ENCODE measurements around the gene DYNLT2B.
"Not testable (repeated sequence)": the region's sequence is repeated elsewhere in the genome, so short reads cannot be mapped to it uniquely, and the experiment has no call there.

The DYNLT2B gene

DNA sequence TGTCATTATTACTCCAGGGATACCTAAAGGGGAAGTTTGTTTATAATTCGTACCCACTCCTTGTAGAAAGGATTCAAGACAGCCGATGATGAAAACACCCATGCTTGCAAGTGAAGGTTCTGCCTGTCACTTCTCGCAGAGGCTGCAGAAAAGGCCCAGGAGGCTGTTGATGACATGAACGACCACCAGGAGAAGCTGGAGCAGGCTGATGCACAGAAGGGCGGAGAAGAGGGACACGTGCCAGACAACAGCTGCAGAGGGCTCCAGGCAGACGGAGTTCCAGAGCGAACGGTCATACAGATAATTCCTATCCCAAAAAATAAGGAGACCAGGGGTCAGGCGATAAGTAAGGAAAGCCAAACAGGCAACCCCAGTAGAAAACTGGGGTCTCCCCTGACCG is 5.7 kb upstream of the DYNLT2B start:
- no peak for DNase-seq

DNA sequence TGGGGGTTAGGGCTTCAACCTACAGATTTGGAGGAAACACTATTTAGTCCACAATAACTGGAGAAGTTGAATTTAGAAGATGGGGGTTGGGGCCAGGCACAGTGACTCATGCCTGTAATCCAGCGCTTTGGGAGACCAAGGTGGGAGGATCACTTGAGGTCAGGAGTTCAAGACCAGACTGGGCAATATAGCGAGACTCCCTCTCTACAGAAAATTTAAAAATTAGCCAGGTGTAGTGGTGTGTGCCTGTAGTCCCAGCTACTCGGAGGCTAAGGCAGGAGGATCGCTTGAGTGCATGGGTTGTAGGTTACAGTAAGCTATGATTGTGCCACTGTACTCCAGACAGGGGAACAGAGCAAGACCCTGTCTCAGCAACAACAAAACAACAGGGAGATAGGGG is 5.0 kb upstream of the DYNLT2B start:
- DNase-seq = no peak

GRCh38 chr3:196321162-196321561 is 3.1 kb upstream of the DYNLT2B start:
- no peak for DNase-seq

GRCh38 chr3:196320137-196320536 is 2.1 kb upstream of the DYNLT2B start:
- DNase-seq = no peak

- DNase-seq = peak; percentile 84
Observed at GRCh38 chr3:196316799-196317686, 997 bp downstream of the DYNLT2B start.

- no peak for DNase-seq
Observed at GRCh38 chr3:196315821-196316220, 2.2 kb downstream of the DYNLT2B start.

DNA sequence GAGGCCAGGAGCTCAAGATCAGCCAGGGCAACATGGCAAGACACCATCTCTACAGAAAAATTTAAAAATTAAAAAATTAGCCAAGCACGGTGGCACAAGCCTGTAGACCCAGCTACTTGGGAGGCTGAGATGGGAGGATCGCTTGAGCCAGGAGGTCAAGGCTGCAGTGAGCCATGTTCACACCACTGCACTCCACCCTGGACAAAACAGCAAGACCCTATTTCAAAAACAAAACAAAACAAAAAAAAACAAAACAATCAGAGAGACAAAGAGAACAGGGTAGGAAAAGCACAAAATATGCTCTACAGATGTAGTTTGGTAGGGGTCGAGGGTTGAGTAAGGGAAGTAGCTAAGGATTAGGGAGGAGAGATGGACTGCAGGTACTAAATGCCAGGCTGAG is 3.4 kb downstream of the DYNLT2B start:
- DNase-seq = no peak

DNA sequence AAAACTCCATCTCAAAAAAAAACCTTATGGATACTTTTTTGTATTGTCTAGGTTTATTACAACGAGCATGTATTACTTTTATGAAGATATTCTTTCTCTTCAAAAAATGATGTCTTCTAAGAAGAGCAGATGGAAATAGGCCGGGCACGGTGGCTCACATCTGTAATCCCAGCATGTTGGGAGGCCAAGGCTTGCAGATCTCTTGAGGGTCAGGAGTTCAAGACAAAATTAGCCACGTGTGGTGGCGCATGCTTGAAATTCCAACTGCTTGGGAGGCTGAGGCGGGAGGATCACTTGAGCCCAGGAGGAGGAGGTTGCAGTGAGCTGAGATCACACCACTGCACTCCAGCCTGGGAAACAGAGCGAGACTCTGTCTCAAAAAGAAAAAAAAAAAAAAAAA is 4.0 kb downstream of the DYNLT2B start:
- not testable (repeated sequence) for DNase-seq

DNA sequence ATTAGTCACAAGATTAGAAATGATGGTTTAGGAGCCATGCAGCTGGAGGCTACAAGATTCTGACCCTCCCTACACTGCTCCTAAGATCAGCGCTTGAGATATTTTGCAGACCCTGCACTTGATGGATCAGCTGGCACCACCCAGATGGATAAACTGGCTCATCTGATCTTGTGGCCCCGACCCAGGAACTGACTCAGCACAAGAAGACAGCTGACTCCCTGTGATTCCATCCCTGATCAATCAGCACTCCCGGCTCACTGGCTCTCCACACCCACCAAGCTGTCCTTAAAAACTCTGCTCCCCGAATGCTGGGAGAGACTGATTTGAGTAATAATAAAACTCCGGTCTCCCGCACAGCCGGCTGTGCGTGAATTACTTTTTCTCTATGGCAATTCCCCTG is 15.1 kb downstream of the DYNLT2B start:
- DNase-seq = not testable (repeated sequence)

GRCh38 chr3:196302551-196302950 is 15.5 kb downstream of the DYNLT2B start:
- DNase-seq = not testable (repeated sequence)

DNA sequence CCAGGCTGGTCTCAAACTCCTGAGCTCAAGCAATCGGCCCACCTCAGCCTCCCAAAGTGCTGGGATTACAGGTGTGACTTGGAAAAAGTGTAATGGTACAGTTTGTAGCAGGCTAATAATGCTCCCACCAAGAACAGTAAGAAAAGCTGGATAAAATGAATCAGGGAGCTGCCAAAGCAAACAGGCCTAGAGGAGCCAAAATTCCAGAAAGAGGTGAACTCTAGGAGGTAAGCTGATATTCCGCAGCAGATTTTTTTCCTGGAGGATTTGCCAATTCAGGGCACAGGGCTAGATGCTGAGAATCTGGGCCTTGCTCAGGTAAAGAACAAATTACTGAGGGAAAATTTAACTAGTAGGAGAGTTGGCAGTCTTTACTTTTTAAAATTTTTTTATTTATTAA is 19.5 kb downstream of the DYNLT2B start:
- DNase-seq = no peak

DNA sequence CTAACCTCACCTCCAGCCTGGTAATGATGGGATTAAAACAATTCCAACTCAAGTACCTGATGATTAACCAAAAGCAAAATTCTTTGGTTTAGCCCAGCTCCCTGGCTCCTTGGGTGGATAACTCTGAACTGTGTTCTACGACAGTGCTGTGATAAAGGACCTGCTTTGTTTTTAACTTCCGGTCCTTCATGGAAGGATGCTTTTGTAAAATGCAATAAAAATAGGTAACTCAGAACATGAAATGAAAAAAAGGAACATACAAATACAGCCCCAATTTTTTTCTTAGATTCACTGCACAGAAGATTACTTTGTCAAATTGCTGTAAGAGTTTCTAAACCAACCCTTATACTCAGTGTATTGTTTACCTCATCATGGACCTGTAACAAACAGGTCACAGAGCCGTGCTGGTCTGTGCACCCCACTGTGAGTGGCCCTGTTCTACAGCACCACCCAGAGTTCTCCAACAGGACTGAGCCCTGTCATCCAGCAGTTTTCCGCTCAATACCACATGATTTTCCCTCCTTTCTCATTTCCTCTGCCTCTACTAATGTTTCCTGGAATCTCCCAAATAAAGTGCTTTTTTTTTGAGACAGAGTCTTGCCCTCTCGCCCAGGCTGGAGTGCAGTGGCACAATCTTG is 25.6 kb downstream of the DYNLT2B start:
- no peak for DNase-seq

DNA sequence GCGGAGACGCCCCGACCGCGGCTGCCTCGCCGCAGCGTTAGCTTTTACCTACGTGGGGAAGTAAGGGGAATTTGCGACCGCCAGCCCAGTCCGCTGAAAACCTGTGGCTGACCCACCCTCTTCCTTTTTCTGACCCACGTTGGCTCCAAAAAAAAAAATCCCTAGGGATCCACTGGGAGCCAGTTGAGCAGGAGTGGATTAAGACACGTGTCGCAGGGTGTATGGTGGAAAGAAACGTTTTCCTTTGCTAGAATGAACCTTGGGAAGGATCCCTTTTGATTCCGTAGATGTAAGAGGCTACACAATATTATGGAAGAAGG is 29.9 kb downstream of the DYNLT2B start:
- no peak for DNase-seq

DNA sequence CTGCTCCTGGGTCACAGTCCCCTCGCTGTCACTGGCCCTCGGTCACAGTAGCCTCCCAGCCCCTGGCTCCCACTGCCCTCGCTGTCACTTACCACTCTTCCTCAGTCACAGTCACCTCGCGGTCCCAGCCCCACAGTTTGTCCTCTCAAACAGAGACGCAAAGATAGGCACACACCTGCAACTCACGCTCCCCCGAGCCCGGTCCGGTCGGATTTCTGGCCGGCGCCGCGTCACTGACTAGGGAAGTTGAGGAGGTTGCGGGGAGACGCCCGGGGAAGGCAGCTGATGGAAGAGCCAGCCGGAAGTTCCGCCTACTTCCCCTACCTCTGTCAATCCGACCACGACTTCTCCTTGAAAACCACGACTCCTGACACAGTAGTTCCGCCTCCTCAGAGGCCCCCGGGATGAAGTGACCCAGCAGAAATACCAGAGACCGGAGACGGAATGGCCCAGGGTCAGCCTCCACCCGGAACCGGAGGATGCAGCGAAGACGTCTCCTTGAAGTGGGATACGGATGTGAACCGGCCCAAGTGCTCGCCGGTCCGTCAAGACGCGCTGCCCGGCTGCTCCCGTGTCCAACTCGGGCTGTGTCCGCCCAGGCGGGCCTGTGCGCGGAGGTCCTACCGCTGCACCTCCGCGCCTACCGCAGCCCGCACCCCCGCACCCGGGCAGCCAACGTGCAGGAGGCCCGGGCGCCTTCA is 30.4 kb downstream of the DYNLT2B start, which contains the start of gene PCYT1A:
TSS of gene PCYT1A (minus strand) at position 287 of the 701 bp plus-strand sequence. CDS start 17,195 bp downstream, outside the sequence.
- peak; percentile 95 for DNase-seq

DNA sequence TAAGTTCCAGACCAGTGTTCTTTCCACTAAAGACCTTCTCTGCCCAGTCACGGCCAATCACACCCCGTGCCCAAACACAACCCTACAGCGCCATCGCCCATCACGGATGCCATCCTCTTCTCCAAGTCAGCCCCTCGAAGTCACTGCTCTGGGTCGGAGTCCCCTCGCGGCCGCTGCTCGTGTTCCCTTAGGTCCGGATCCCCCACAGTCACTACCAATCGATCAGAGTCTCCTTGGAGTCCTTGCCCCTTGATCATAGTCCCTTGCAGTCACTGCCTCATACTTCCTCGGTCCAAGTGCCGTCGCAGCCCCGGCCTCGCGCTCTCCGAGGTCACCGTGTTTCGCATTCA is 31.0 kb downstream of the DYNLT2B start:
- DNase-seq = no peak

GRCh38 chr3:196284396-196284795 is 33.6 kb downstream of the DYNLT2B start:
- DNase-seq = no peak

GRCh38 chr3:196281962-196282361 is 36.1 kb downstream of the DYNLT2B start:
- no peak for DNase-seq

DNA sequence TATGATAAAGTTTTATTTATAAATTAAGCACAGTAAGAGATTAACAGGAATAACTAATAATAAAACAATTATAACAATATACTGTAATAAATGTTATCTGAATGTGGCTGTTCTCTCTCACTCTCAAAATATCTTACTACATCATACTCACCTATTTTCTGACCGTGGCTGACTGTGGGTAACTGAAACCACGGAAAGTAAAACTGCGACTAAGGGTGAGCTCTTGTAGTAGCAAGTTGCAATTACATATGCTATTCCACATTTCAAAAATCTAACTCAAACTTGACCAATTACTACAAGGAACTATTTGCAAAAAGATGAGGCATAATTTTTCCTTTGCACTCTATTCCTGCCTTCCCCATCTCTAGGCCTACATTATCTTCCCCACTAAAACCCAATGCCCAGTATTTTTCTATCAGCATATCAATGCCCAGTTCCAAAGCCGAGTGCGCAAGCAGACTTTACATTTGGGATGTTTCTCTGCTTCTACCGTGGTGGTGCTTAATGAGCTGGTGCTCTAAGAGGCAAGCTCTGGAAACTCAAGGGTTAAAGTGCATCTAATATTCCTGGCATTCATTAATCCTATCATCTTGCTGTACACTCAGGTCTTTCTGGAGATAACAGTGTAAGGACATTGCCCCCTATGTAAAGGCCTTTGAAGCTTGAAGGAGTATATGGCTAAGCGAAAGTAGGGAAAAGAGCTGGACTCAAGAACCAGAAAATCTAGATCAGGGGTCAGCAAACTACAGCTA is 37.2 kb downstream of the DYNLT2B start:
- DNase-seq = no peak

DNA sequence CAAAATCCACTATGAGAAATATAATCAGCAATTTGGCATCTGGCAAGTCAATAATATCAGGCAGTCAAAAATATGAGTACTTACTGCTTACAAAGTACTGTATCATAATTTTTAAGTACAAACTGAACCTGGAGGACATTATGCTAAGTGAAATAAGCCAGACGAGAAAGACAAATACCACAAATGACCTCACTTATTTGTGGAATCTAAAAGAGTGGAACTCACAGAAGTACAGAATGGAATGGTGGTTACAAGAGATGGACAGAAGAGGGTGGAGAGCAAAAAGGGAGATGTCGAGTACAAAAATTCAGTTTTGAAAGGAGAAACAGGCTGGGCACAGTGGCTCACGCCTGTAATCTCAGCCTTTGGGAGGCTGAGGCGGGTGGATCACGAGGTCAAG is 42.9 kb downstream of the DYNLT2B start:
- no peak for DNase-seq

DNA sequence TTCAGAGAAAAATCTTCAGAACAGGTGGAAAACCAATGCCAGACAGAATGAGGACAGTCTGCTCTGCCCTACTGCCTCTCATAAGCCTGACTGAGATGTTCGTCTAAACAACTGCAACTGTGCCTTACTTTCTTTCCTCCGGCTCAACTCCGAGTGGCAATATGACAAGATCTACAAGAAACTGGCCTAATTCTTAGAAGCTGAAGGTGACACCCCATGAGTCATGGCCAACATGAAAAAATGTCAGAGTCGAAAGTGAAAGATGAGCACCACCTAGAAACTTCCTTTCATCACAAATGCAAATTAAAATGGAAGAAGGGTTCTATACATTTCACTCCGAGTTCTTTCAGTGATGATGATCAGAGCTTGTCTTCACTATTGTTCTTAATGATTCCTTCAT is 43.5 kb downstream of the DYNLT2B start:
- DNase-seq = no peak

GRCh38 chr3:196273655-196274054 is 44.4 kb downstream of the DYNLT2B start:
- DNase-seq = no peak

- DNase-seq = no peak
Observed at GRCh38 chr3:196272826-196273225, 45.2 kb downstream of the DYNLT2B start.

GRCh38 chr3:196270499-196270898 is 47.5 kb downstream of the DYNLT2B start:
- DNase-seq = no peak

All from NCI-H1105 (cell line).